A673 (cell line): Measurements from ENCODE around the gene MILR1.

Experiments used
- EZH2 ChIP-seq: fragments of 200-600 bp; sonication (generic); IDR thresholded peaks from 2 replicates; pipeline ENCODE4 v1.6.1; 2017; ENCODE audit warnings: borderline replicate concordance, low read depth, mild to moderate bottlenecking, mixed read lengths, antibody characterized with exemption, low read length; ENCODE audit not compliant: poor library complexity, severe bottlenecking
- TF ChIP-seq, protein P1 (sequence below): fragments of 300-800, 200-600 bp; sonication (generic); conservative IDR thresholded peaks from 2 replicates; pipeline ENCODE4 v1.5.1; 2017; ENCODE audit warnings: low read depth, mild to moderate bottlenecking, antibody characterized with exemption, low read length, moderate library complexity, mixed read lengths

DNA sequence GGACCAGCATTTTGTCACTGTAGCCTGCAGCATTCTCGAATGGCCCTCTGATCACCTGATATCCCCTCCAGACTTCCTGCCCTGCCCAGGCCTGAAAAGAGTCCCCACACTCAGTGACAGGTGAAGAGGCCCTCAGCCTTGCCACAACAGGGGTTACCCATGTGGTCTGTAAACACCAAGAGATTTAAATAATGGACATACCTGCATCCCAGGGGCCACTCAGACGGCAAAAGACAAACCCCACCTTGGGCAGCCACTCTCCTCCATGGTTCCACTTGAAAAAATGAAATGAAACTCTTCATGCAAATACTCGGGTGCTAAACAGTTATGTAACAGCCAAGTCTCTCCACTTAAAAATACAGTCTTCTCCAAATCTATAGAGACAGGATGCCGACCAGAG is 35.4 kb upstream of the MILR1 start:
- TF ChIP-seq, protein P1, sequence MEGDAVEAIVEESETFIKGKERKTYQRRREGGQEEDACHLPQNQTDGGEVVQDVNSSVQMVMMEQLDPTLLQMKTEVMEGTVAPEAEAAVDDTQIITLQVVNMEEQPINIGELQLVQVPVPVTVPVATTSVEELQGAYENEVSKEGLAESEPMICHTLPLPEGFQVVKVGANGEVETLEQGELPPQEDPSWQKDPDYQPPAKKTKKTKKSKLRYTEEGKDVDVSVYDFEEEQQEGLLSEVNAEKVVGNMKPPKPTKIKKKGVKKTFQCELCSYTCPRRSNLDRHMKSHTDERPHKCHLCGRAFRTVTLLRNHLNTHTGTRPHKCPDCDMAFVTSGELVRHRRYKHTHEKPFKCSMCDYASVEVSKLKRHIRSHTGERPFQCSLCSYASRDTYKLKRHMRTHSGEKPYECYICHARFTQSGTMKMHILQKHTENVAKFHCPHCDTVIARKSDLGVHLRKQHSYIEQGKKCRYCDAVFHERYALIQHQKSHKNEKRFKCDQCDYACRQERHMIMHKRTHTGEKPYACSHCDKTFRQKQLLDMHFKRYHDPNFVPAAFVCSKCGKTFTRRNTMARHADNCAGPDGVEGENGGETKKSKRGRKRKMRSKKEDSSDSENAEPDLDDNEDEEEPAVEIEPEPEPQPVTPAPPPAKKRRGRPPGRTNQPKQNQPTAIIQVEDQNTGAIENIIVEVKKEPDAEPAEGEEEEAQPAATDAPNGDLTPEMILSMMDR = no peak
- TF ChIP-seq EZH2 = no peak
